Hematopoietic multipotent progenitor cell treated with erythropoietin and hydrocortisone succinate and interleukin-3 and kit ligand, for 8 days (in vitro differentiated cells): ENCODE data around the gene SNX24.
"Not testable (repeated sequence)": the region's sequence is repeated elsewhere in the genome, so short reads cannot be mapped to it uniquely, and the experiment has no call there.

Experiments
- DNase-seq: peaks from one replicate; pipeline ENCODE4 v3.0.0-alpha.2; 2015

Gene SNX24, protein sequence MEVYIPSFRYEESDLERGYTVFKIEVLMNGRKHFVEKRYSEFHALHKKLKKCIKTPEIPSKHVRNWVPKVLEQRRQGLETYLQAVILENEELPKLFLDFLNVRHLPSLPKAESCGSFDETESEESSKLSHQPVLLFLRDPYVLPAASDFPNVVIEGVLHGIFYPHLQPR

DNA sequence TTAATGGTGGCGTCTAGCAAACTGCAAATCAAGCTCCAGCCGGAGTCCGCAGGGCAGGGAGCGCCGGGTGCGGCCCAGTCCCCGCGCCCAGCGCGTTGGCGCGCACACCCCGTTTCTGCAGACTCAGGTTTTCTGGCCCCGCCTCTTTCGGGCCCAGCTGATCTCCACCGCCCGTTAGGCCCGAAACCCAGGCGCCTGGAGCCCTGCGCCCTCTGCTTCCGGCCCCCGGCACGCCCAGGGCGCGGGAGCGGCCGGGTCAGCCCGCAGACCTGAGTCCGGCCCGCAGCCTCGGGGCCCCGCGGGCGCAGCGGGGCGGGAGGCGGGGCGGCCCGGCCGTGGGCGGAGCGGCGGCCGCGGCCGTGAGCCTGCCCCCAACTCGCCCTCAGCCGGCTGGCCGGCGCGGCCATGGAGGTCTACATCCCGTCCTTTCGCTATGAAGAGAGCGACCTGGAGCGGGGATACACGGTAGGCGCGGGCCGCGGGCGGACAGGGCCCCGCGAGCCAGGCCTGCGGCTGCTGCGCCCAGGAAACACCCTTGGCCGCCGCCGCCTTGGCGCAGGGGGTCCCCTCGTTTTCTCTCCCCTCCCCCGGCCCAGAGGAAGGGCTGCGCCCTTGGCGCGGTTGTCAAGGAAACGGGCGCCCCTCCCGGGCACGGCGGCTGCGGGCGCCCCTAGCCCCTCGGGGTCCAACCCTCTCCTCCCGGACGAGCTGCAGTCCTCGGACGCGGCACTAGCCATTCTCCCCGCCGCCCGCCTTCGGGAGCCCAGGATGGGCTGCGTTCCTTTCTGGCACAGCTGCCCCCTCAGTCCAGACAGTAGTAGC, at the start of gene SNX24:
Gene SNX24 (plus strand): TSS at position 385 of the 822 bp plus-strand sequence. CDS start 21 bp downstream, at position 406.
- DNase-seq, result peak; percentile 87

DNA sequence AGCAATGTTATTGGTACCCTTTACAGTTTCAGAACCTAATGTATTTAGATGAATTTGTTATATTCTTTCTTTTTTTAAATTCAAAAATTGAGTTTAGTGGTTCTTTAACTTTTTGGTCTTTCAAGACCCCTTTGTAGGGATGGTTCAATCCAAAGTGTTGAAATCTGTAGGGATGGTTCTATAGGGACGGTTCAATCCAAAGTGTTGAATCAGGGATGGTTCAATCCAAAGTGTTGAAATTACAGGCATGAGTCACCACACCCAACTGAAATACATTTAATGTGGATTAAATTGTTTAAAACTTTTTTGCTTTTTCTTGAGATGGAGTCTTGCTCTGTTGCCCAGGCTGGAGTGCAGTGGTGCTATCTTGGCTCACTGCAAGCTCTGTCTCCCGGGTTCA, 39.9 kb upstream of the SNX24 start:
- no peak for DNase-seq

- DNase-seq, result no peak
These were observed 35.0 kb upstream of the SNX24 start for GRCh38 chr5:122810405-122810804.

DNA sequence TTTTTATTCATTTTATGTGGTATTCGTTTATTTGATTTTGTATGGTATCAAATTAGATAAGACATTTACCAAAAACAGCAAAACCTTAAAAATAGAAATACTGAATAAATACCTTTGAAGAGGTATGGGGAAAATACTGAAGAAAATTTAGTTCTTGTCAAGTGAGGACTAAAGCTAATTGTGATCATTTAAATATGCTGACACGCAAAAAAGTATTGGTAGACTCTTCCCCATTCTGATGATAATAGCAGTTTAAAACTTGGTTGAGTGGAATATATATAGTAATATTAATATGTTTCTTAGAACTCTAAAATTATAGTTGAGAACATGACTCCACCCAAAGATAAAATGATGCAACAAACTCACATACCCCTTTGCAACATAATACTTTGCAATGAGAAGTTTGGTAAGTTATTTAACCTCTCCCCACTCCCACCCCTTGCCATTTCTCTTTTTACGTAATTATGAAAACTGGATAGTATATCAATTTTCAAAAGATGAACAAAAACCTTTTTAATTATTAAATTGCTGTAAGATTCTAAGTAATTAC, 30.1 kb upstream of the SNX24 start:
- no peak for DNase-seq

GRCh38 chr5:122816756-122817155, 28.7 kb upstream of the SNX24 start:
- DNase-seq, result no peak

DNA sequence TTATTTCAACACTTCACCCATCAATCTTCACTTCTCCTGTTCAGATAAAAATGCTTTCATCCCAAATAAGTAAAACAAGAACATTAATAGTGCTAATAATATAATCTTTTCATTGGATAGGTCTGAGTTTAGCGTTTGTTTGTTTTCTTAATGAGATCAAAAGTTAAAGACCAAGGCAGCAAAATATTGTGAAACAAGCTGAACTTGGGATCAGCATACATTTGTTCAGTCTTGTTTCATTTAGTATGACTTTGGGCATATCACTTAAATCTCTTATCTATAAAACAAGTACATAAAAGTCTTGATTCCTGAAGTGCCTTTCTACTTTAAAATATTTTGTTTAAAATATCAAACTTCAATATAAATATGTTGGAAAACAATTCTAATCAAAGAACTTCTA, 13.4 kb upstream of the SNX24 start:
- no peak for DNase-seq

- no peak for DNase-seq
These were observed 9.7 kb upstream of the SNX24 start for GRCh38 chr5:122835681-122836080.

DNA sequence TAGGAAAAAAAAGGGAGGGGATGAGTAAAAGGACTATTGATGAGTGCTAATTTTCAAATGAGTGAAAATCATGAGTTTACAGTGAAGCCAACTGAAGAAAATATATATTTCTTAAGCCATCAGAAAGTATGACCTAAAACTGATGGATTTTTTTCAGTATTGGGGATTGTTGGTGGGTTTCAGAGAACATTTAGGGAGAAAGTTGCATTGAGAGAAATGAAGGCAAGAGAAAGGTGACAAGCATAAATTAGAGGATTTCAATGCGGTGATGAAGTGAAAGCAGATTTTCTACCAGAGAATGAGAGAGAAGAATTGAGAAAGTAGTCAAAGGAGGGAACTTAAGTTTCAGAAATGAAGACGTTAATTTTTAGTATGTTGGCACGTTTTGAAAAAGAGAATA, 8.5 kb upstream of the SNX24 start:
- DNase-seq, result no peak

DNA sequence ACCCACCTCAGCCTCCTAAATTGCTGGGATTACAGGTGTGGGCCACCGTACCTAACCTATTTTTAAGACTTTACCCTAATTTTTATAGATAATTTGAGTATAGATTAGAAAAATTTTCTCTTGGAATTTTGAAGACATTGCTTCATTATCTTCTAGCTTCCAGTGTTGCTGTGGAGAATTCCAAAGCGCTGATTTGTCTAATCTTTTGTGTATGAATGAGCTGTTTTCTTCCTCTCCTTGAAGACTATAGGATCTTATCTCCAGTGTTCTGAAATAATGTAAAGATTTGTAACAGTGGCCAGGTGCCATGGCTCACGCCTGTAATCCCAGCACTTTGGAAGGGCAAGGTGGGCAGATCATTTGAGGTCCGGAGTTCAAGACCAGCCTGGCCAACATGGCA, 5.7 kb upstream of the SNX24 start:
- DNase-seq, result no peak

DNA sequence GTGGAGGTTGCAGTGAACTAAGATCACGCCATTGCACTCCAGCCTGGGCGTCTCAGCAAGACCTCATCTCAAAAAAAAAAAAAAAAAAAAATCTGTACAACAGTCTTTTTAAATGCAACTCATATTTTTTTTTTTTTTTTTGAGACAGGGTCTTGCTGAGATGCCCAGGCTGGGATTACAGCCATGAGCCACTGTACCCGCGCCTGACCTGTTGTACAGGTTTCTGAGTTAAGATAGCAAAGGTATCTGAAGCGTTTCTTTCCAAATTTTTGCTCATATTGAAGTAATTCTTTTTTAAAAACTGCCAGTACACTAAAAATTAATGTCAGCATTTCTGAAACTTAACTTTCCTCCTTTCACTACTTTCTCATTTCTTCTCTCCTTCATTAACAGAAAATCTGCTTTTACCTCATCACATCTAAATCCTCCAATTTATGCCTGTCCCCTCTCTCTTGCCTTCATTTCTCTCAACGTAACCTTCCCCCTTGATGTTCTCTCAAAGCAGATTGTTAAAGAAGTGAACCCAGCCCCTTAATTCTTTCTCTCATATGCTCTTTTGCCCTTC, 3.3 kb upstream of the SNX24 start:
- DNase-seq, result no peak

DNA sequence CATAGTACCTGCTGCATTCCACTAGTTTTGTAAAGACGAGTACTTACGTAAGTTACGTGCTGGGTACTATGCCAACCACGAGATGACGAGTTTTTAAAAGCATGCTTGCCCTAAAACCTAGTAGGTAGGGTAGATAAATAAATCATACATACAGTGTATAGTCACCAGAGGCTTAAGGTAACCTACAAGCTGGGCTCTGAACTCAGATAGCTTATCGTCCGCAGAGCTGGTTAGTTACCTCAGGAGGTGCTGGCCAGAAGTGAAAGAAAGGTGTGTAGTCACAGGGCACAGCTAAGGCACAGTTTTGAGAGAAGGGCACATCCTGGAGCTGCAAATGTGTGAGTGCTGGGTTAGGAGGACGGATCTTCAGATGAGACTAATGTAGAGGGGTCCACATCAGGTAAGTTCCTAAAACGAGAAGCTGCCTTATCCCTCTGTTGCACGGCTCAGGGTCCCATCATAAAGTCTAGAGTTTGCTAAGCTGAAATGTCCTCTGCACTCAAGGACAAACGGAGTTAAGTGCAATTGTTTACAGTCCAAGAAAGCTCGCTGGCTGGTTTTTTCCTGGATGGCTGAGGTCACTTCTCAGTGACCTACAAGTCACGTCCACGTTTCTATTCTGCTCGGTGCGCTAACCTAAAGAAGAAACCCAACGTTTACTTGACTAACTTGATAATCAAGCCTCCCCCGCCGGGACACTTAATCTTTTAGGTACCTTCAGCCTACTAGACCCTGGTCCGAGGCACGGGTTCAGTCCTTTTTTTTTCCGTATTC, 1.1 kb upstream of the SNX24 start:
- peak; percentile 32 for DNase-seq

DNA sequence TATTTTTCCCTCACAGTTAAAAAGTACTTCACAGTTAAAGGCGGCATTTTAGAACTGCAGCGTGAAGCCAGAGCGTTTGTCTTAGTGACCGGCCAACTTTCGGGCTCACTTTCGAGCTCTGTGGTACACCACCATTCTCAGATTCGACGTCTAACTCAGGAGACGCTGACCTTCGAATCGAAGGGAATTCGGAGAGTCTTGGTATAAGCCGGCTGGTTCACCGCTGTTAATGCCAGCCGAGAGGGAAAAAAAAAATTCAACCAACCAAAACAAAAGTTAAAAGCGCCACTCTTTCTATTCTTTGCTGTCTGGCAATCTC, 544 bp upstream of the SNX24 start:
- DNase-seq, result no peak

DNA sequence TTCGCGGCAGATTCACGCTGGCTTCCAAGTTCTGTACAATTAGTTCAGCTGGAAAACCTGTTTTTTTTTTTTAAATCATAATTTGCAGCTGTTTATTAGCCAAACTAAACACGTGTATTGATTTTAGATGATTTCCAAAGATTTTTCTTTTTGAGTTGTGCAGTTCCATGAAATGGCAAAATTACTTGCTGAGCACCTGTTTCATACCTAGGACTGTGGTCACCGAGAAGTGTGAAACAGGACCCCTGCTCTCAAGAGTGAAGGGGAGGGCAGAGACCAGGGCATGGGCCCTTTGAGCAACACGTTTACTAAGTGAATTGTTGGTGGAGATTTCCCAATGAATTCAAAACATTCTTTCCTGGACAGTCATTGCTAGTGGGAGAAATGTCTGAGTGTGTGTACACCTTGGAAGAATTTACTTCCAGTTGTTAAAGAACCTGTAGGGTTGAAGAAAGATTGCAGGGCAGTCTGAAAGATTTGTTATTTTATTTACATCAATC, 688 bp downstream of the SNX24 start:
- DNase-seq, result no peak

GRCh38 chr5:122847687-122848081, 2.3 kb downstream of the SNX24 start:
- no peak for DNase-seq

DNA sequence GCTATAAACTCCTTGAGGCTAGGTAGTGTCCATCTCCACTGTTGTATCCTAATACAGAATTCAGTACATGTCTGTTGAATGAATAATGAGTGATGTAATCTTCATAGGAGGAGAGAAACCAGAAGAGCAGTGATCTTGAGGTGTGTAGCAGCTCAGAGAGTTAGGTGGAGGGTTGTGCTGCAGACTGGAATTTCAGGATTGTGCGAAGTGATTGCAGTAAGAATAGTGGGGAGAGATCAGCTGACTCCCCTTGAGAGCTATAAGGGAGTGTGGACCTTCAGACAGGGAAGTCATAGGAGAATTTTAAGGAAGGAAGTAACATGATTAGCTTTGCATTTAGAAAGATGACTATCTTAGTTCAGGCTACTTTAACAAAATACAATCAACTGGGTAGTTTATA, 4.4 kb downstream of the SNX24 start:
- DNase-seq, result no peak

- DNase-seq, result not testable (repeated sequence)
These were observed 12.1 kb downstream of the SNX24 start for GRCh38 chr5:122857538-122857937.

DNA sequence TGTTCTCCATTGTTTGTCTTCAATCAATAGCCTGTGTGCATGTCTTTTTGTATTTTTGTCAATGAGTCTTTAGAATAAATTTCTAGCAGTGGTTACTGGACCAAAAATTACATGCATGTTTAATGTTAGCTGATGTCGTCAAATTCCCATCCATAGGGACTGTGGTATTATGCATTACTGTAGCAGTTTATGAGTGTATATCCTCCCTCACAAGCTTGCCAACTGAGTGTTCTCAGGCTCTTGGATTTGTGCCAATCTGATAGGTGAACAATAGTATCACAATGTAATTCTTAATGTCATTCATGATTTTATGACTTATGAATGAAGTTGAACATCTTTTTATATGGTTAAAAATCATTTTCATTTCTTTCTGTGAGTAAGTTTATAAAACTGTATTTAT, 13.0 kb downstream of the SNX24 start:
- DNase-seq, result peak; percentile 79

GRCh38 chr5:122863240-122863639, 17.8 kb downstream of the SNX24 start:
- peak; percentile 66 for DNase-seq

- no peak for DNase-seq
These were observed 18.3 kb downstream of the SNX24 start for GRCh38 chr5:122863721-122864120.

DNA sequence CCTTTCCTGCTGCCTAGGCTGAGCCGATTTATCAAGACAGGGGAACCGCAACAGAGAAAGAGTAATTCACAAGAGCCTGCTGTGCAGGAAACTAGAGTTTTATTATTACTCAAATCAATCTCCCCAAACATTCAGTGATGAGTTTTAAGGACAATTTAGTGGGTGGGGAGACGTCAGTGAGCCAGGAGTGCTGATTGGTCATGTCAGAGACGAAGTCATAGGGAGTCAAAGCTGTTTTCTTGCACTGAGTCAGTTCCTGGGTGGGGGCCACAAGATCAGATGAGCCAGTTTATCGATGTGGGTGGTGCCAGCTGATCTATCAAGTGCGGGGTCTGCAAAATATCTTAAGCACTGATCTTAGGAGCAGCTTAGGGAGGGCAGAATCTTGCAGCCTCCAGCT, 19.0 kb downstream of the SNX24 start:
- DNase-seq, result no peak

GRCh38 chr5:122864842-122865241, 19.4 kb downstream of the SNX24 start:
- no peak for DNase-seq

DNA sequence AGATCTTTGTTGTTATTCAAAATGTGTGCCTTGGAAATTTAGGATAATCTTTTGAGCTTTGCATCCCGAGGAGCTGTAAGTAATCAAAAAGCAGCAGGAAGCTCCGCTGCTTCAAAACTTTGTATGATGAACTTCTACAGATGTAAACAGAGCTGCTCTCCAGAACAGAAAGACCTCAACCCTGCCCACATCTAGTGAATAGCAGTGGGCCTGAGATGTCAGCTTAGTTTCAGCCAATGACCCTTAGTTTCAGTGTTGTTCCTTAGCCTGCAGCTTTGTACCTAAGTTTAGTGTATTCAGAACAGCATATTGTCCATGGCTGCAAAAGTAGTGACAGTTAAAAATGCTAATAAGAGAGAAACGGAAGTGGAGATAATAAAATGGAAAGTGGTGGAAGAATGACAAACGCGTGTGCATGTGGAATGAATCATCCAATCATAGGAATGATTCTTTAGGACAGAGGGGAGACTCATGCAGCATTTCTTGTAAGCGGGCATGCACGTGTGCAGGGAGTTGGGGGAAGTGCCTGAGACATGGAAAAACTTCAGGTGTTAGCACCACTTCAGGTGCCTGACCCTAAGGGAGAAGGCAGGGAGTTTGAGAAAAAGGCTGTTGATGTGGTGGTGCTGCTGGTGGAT, 24.9 kb downstream of the SNX24 start:
- no peak for DNase-seq

GRCh38 chr5:122871661-122872060, 26.2 kb downstream of the SNX24 start:
- DNase-seq, result no peak
